RPMI8226 (cell line): ENCODE data around the gene MYT1.

Experiments used
- DNase-seq: peaks from one replicate; pipeline ENCODE4 v3.0.0-alpha.2; 2015

Gene MYT1

GRCh38 chr20:64253000-64253383, 88.7 kb downstream of the MYT1 start:
- DNase-seq: no peak

GRCh38 chr20:64253443-64253842, 89.2 kb downstream of the MYT1 start:
- DNase-seq: no peak

- no peak for DNase-seq
Measured at GRCh38 chr20:64254156-64254555, 89.9 kb downstream of the MYT1 start.

- DNase-seq: no peak
Measured at GRCh38 chr20:64254571-64255360, 90.5 kb downstream of the MYT1 start.

- DNase-seq: peak; percentile 93
Measured at GRCh38 chr20:64255361-64256281, 91.4 kb downstream of the MYT1 start, which contains the start of gene PCMTD2. Gene PCMTD2, plus strand, starts transcription at chr20:64255748. Its CDS starts 4,218 bp downstream, at chr20:64259966.

GRCh38 chr20:64256282-64256935, 92.2 kb downstream of the MYT1 start:
- DNase-seq: no peak

GRCh38 chr20:64257107-64257757, 93.0 kb downstream of the MYT1 start:
- no peak for DNase-seq

- DNase-seq: no peak
Measured at GRCh38 chr20:64258071-64258823, 94.0 kb downstream of the MYT1 start.

GRCh38 chr20:64260239-64260638, 96.0 kb downstream of the MYT1 start:
- no peak for DNase-seq

GRCh38 chr20:64261138-64261537, 96.9 kb downstream of the MYT1 start:
- no peak for DNase-seq

- DNase-seq: no peak
Measured at GRCh38 chr20:64264091-64264490, 99.8 kb downstream of the MYT1 start.

- DNase-seq: no peak
Measured at GRCh38 chr20:64265201-64265600, 100.9 kb downstream of the MYT1 start.

GRCh38 chr20:64266988-64267387, 102.7 kb downstream of the MYT1 start:
- no peak for DNase-seq

- no peak for DNase-seq
Measured at GRCh38 chr20:64268174-64268573, 103.9 kb downstream of the MYT1 start.

- no peak for DNase-seq
Measured at GRCh38 chr20:64269604-64270411, 105.6 kb downstream of the MYT1 start.

- DNase-seq: no peak
Measured at GRCh38 chr20:64271636-64272035, 107.4 kb downstream of the MYT1 start.

GRCh38 chr20:64273109-64273508, 108.9 kb downstream of the MYT1 start:
- DNase-seq: no peak

- no peak for DNase-seq
Measured at GRCh38 chr20:64276817-64277216, 112.6 kb downstream of the MYT1 start.

- no peak for DNase-seq
Measured at GRCh38 chr20:64277571-64278316, 113.5 kb downstream of the MYT1 start.

GRCh38 chr20:64278317-64278681, 114.0 kb downstream of the MYT1 start:
- DNase-seq: no peak
